Measurements from ENCODE around the gene PDE1A.

Gene PDE1A

DNA sequence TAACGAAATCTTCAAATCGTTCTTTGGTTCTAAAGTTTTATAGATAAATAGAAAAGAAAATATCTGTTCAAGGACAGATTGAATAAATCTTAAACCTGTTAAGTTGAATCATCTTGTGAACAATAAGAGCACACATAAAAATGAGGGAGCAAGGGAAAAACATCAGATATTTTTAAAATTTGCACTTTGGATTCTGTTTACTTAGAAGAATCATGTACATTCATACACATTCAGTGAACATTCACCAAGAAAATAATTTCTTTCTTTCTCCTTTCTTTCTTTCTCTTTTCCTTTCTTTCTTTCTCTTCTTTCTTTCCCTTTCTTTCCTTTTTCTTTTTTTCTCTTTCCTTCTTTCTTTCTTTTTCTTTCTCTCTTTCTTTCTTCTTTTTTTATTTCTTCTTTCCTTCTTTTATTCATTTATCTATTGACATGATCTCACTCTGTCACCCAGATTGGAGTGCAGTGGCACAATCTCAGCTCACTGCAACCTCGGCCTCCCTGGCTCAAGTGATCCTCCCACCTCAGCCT lies 164.9 kb downstream of the PDE1A start:
- DNase-seq: no peak

DNA sequence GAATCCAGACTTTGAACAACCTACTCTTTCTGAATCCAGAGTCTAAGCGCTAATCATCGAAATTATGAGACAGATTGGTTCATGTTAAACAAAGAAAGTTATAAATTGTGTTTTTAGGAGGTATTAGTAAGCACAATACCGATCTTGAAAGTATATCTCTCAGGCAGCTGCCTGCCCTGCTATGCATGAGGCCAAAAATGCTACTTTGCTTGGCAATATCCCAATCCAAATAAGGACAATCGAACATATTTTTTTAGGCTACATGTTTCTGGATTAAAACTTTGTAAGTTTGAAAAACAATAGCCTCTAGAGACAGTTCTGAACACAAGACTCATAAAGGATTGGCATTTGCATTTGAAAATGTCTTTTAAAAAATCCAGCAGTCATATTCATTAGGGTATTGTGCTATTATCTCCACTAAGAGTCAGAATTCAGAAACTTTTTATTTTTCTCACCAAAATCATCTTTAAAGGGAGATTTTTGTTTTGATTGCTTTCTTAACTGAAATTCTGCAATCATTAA lies 167.1 kb downstream of the PDE1A start:
- no peak for DNase-seq

GRCh38 chr2:182252534-182252933 lies 174.3 kb downstream of the PDE1A start:
- DNase-seq: no peak

DNA sequence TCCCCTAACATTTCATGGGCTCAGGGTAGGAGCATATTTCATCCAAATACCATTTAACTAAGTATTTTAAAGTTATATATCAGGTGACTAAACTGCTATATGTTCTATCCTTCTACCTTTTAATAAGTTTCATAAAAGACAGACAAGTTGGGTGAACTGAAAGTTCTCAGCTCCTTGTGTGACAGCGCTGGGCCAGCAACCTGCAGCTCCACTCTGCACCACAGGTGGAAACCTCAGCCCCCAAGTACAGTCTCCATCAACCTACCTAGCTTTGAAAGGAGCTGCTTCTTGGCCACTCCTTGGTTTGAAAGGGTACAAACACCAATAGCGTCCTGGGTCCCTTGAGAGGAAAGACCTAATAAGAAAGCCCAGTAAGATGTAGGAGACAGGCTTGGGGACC lies 177.9 kb downstream of the PDE1A start:
- no peak for DNase-seq

DNA sequence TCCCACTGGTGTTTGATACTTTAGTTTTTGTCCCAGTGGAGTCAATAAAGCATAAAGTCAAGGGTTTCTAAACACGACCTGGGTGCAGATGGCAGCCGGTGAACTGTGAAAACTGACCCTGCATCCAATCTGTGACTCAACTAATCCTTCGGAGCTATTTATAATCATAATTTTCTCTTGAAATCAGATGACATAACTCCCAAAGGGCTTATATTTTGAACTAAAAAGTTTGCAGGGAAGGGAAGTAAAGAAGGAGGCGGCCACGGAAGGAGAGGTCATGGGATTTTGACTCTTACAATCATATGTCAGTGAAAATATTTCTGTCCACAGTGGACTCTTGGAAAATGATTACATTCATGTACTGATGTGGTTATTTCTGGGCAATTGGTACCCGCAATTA lies 178.5 kb downstream of the PDE1A start:
- DNase-seq: no peak

GRCh38 chr2:182247831-182248230 lies 179.0 kb downstream of the PDE1A start:
- no peak for DNase-seq

DNA sequence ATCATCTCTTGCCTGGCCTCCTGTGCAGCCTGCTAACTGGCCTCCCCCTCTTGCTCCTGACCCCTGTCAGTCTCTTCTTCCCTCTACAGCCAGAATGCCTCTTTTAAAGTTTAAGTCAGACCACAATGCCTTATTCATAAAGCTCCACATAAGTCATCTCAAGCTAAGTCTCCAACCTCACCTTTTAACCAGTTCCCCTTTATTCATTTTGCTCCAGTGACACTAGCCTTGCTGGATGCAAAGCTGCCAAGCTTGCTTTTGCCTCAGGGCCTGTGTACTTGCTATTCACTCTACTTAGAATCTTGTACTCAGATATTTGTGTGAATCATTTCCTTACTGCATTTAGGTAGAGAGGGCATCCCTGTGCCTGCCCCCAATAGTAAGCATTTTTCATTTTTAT lies 180.9 kb downstream of the PDE1A start:
- no peak for DNase-seq

- no peak for DNase-seq
Measured at GRCh38 chr2:182242609-182243008, 184.2 kb downstream of the PDE1A start.

GRCh38 chr2:182241936-182242335 lies 184.9 kb downstream of the PDE1A start:
- no peak for DNase-seq

- no peak for DNase-seq
Measured at GRCh38 chr2:182240862-182241371, 185.9 kb downstream of the PDE1A start.

DNA sequence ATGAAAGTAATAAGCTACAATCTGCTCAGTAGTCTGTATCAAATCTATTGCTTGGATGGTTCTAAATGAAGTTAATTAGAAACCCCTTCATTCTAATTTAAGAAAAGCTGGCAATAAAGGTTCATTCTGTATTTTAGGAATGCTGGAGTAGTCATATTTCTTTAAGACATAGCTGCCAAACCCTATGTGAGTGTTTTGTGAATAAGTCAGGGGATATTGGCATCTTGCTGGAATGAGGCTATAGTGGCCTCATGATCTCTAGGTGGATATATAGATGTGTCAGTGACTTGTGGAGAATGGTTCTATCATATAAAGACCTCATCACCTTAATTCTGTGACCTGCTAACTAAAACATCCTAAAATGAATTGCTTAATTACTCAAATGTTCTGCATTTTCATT lies 196.3 kb downstream of the PDE1A start:
- no peak for DNase-seq

DNA sequence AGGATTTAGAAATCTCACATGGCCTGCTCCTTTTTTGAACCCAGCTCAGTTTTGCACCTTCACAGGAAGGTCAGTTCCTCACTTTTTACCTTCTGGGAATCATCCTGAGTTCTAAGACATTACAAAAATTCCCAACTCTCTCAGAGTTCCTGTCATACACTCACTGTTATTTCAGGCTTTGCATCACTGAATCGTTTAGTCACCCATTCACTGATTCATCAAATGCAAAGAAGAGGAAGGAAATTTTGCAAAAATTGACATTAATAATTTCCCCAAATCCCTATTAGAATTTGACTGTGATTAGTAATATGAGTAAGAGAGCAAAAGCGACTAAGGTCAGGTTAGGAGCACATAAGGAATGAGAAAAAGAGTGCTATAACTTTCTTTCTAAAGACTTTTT lies 197.5 kb downstream of the PDE1A start:
- no peak for DNase-seq

GRCh38 chr2:182228741-182229140 lies 198.1 kb downstream of the PDE1A start:
- no peak for DNase-seq

DNA sequence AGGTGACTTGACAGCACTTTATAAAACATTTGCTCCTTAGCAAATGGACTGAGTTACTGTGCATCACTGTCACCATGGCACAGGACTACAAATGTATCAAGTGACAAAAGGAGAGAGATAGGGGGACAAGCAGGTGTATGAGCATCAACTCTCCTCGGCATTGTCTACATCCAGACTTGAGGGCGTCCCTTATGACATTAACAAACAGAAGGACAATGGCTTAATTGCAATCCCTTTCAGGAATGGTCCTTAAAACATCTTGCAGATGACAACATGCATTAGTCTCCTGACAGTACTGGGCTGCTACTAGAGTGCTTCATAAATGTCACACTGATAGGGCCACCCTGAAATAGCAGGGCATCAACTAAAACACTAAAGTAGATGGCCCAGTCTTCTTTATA lies 198.8 kb downstream of the PDE1A start:
- DNase-seq: no peak

- no peak for DNase-seq
Measured at GRCh38 chr2:182226807-182227206, 200.0 kb downstream of the PDE1A start.

GRCh38 chr2:182224669-182225068 lies 202.2 kb downstream of the PDE1A start:
- DNase-seq: no peak

DNA sequence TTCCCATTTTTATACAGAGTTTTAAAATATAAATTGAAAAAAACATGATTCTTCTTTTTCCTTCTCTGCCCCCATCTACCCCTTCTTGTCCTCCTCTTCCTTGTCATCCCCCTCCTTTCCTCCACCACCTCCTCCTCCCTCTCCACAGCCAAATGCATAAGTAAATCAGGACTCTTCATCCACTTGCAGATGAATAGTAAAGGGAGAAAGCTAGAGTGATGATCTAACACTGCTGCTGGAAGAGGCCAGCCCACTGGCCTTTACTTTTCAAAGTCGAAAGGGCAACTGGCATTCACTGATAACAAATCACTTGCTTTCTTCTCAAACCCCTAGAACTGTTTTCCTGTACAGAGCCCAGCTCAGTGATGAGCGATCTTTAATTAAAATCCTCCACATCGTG lies 205.8 kb downstream of the PDE1A start:
- DNase-seq: no peak

DNA sequence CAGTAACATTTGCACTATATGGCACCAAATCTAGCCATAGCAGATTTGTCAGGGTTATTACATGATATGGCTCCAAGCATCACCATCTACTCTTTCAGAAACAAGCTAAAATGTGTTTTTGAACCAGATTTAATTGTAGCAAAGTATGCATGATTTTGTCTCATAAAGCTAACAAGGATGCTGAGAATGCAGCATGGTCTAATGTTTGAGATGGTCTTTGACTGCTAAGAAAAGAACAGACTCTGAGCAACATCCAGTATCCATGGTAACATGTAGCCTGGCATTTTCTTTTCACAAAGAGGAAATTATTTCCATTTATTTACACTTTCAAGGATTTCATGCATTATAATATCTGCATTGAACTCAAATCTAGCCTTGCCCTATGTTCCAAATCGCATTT lies 206.5 kb downstream of the PDE1A start:
- DNase-seq: no peak

DNA sequence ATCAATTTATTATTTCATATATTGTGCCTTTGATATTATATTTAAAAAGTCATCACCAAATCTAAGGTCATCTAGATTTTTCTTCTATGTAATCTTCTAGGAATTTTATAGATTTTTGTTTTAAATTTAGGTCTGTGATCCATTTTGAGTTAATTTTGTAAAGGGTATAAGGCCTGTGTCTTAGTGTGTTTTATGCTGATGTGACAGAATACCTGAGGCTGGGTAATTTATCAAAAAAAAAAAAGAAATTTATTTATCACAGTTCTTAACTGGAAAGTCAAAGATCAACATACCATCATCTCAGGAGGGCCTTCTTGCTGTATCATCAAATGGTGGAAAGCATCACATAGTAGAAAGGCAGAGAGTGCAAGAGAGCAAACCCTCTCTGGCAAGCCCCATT lies 216.2 kb downstream of the PDE1A start:
- no peak for DNase-seq

DNA sequence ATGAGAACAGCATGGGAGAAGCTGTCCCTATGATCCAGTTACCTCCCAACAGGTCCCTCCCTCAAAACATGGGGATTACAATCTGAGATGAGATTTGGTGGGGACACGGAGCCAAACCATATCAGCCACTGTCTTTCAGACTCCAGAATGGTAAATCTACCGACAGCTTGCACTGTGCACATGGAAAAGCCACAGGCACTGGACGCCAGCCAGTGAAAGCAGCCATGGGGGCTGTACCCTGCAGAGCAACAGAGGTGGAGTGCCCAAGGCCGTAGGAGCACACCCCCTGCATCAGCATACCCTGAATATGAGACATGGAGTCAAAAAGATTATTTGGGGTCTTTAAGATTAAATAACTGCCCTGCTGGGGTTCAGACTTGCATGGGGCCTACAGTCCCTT lies 218.4 kb downstream of the PDE1A start:
- DNase-seq: no peak

- no peak for DNase-seq
Measured at GRCh38 chr2:182207049-182207746, 219.6 kb downstream of the PDE1A start.

DNA sequence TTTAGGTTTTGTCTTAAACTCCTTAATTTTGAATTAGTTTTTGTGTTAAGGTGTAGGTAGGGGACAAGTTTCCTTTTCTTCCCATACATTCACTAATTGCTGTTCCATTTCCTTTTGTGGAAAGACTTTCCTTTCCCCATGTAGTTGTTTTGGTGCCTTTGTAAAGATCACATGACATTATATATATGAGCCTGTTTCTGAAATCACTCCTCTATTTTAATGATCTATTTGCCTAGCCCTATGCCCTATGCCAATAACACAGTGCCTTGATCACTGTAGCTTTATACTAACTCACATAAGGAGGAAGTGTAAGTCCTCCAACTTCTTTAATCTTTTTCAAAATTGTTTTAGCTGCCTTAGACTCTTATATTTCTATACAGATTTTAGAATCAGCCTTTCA lies 229.3 kb downstream of the PDE1A start:
- no peak for DNase-seq

GRCh38 chr2:182193291-182193690 lies 233.5 kb downstream of the PDE1A start:
- DNase-seq: no peak

DNA sequence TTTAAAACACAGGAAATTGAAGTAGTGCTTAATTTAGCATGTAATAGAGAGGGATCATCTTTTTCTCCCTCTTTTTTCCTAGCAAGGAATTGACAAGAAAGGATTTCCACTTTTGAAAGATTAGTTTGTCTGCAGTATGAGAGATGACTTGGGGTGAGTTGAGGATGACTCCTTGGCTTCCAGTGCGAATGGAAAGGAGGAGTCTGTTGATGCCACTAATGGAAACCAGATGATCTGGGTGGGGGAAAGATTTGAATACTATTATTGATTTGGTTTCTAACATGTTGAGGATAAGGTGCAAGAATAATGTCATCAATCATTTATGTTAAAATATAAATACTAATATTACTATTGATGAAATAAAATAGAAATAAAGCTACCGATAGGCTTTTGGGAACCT lies 235.8 kb downstream of the PDE1A start:
- DNase-seq: no peak

GRCh38 chr2:182187130-182187529 lies 239.7 kb downstream of the PDE1A start:
- no peak for DNase-seq
